PFSK-1 (cell line): ENCODE measurements around the gene PCSK4.

Experiments used
- FOXP2 ChIP-seq: optimal IDR thresholded peaks from 2 replicates; pipeline ENCODE3; 2011; ENCODE audit warnings: borderline replicate concordance, control low read depth, inconsistent platforms; ENCODE audit not compliant: insufficient read depth; ENCODE audit errors: extremely low read length, extremely low read depth
- POLR2AphosphoS5 ChIP-seq: IDR thresholded peaks from 2 replicates; pipeline ENCODE4 v1.6.1; 2012; ENCODE audit warnings: low read depth, mild to moderate bottlenecking, control low read depth, low read length, moderate library complexity
- REST ChIP-seq, 2 experiments: IDR thresholded peaks; 2 replicates each; pipeline versions ENCODE4 v1.6.1 to v1.8.0; 2011 to 2012; ENCODE audit warnings: low read depth in 2 of 2, low read length in 2 of 2, control low read depth in 1 of 2, inconsistent platforms in 1 of 2, mild to moderate bottlenecking in 1 of 2, moderate library complexity in 1 of 2; ENCODE audit not compliant: insufficient read depth in 1 of 2
- SIN3A ChIP-seq: IDR thresholded peaks from 2 replicates; pipeline ENCODE4 v1.6.1; 2012; ENCODE audit warnings: mild to moderate bottlenecking, low read length, moderate library complexity, borderline replicate concordance; ENCODE audit not compliant: insufficient read depth
- TAF1 ChIP-seq: IDR thresholded peaks from 2 replicates; pipeline ENCODE4 v1.6.1; 2012; ENCODE audit warnings: low read length, control low read depth, borderline replicate concordance; ENCODE audit not compliant: insufficient read depth

Gene PCSK4

GRCh38 chr19:1446713-1447481 lies 43.3 kb downstream of the PCSK4 start:
- TF ChIP-seq REST (IDR thresholded peaks at IDR 0.05; ENCODE audit: insufficient read depth in 1 of 2, low read depth in 2 of 2, low read length in 2 of 2) (peak; percentile 90 to 94), TAF1 (no peak)

- TF ChIP-seq TAF1 (no peak), REST (IDR thresholded peaks at IDR 0.05; ENCODE audit: insufficient read depth in 1 of 2, low read depth in 2 of 2, low read length in 2 of 2) (no peak), POLR2AphosphoS5 (no peak), FOXP2 (no peak), SIN3A (no peak)
Observed at GRCh38 chr19:1445932-1446712, 44.0 kb downstream of the PCSK4 start.

- TF ChIP-seq POLR2AphosphoS5: no peak
- TF ChIP-seq REST (IDR thresholded peaks at IDR 0.05; ENCODE audit: insufficient read depth in 1 of 2, low read depth in 2 of 2, low read length in 2 of 2): peak; percentile 53 to 72; a peak in 2 of 4 replicates
- TF ChIP-seq TAF1: no peak
- TF ChIP-seq SIN3A: no peak
- TF ChIP-seq FOXP2: peak; percentile 80
Observed at GRCh38 chr19:1445185-1445931, 44.8 kb downstream of the PCSK4 start.

- TF ChIP-seq REST (IDR thresholded peaks at IDR 0.05; ENCODE audit: insufficient read depth in 1 of 2, low read depth in 2 of 2, low read length in 2 of 2) (no peak), SIN3A (no peak), POLR2AphosphoS5 (no peak), TAF1 (no peak), FOXP2 (no peak)
Observed at GRCh38 chr19:1441677-1442438, 48.3 kb downstream of the PCSK4 start.
